HG03135 (cell line): ENCODE measurements around the gene ESPNL.
"Not testable (repeated sequence)": the region's sequence is repeated elsewhere in the genome, so short reads cannot be mapped to it uniquely, and the experiment has no call there.

Source experiments
- ATAC-seq: cut with Tn5 transposase; IDR thresholded peaks from one replicate; pipeline ENCODE4 v1.9.1; 2021; ENCODE audit warnings: mild to moderate bottlenecking, moderate library complexity; ENCODE audit not compliant: unreplicated experiment

ESPNL gene

DNA sequence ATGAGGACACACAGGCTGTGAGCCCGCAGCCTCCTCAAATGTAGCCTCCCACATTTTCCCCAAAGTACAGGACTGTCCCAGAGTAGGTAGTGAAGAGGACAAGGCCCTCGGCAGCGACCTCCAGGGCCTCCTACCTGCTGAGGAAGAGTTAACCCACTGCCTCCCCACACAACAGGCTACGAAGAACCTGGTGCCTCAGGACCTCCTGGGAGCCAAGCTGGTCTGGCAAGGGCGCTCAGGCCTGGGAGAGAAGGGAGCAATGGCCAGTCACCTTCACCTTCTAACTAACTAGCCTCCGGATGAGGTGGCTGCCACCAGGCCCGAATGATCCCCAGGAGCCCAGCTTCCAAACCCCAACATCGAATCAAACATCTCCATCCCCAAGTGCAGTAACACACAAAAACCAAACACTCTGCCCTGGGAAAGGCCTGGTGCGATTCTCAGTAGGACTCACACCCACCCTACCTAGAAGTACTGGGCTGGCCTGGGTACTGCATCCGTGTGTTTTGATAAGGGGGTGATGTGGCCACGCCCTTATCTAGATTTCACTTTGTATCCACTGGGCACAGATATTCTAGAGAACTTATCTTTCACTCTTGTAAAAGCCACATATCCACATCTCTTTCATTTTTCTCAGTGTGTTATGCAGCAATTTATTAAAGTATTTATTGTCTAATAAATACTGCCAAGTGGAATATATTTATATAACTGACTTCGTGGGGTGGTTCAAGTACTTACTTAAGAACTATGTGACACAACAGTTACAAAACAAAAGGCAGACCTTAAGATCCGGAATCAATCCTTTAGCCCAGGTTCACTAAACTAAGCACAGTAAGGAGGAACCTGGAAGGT lies 68.3 kb downstream of the ESPNL start:
- no peak for ATAC-seq

DNA sequence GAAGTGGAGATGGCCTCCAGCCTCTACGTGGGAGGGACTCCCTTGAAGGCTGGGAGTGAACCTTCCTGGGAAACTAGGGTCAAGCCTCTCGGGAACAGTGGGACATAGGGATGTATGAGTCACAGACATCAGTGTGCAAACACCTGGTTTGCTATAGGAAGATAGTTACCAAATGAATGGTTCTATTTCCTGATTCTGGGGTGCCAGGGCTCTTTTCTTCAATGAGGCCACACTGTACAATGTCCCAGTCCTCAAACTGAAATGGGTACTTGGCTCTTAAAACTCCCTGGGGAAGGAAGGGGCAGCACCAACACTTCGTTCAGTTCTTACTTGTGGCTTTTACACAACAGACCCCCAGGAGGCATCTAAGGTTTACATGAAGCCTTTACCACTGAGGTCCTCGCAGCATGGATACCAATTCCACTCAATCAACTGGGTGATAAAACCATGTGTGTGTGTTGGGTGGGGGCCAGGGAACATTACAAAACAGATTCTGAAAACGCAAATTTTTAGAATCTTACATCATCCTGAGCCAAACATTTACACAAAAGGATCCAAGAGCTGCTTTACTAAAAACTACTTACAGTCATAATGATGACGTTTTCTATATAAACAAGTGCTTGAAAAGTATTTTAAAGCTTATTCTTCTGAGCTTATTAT lies 69.0 kb downstream of the ESPNL start:
- no peak for ATAC-seq

DNA sequence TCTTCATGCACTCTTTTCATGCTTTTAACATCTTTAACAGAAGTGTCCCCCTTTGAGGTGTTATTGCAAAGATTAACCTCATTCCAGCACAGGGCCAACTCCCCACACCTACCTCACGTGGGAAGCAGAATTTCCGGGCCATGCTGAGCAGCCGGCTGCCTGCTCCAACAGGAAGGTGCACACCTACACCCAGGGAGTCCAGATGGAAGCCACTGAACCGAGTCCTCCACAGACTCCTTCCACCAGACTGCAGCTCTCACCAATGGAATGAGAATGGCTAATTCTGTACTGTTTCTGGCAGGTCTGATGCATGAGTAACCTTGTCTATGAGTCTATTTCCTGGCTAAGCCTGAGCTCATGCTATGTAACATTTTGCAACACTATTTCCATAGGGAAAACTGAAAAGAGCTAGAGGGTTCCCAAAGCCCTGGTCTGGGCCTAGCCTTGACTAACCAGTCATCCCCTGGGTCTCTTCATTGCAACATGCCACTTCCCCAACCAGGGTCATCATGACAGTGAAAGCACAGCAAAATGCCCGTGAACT lies 69.6 kb downstream of the ESPNL start:
- no peak for ATAC-seq

DNA sequence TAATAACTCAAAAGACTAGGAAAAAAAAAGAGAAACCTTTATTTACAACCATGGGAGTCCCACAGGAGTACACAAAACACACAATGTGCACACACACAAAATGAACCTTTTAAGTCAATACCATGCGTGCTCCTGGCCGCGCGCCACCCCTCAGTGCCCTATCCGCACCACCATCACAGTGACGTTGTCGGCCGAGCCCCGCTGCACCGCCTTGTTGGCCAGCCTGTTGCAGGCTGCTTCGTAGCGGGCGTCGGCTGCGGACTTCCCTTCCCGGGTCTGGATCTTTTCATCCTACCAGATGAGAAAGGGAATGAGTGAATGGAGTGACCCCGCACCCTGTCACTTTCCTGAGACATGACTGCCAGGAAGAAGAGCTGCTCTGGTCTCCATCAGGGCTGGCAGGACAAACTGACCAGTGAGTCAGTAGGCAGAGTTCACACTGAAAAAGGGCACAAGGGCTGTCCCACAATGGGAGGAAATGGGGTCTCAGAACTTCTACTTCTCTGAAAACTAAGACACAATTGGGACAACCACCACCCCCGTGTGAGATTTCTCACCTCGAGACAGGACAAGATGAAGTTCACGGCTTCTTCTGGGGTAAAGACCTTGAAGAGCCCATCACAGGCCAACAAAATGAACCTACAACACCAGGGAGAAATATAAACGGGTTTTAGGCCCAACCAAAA lies 70.4 kb downstream of the ESPNL start:
- ATAC-seq = no peak

DNA sequence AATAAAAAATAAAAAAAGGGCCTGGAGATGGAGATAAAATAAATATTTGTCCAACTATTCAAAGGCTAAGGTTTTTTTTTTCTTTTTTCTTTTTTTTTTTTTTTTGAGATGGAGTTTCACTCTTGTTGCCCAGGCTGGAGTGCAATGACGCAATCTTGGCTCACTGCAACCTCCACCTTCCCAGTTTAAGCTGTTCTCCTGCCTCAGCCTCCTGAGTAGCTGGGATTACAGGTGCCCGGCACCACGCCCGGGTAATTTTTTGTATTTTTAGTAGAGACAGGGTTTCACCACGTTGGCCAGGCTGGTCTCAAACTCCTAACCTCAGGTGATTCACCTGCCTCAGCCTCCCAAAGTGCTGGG lies 70.9 kb downstream of the ESPNL start:
- not testable (repeated sequence) for ATAC-seq

DNA sequence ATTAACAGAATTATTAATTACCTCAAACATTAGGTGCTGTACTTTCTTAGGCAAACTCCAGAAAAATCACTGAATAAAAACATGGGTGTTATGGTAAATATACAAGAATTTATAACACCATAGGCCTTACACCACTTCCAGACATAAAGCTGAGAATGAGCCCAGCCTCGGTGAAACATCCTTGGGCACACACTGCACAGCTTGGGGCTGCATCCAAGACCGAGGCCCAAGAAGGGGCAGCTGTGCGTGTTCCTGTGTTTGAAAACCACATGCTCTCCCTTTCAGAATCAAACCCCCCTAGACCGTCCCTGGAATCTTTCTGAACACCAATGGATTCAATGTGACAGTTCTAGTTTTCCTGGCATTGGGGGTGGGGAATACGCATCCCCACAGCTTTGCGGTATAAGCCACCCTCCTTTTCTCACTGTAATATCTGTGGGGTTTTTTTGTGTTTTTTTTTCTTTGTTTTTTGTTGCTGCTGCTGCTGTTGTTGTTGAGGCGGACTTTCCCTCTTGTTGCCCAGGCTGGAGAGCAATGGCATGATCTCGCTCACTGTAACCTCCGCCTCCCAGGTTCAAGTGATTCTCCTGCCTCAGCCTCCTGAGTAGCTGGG lies 71.5 kb downstream of the ESPNL start:
- ATAC-seq = no peak

DNA sequence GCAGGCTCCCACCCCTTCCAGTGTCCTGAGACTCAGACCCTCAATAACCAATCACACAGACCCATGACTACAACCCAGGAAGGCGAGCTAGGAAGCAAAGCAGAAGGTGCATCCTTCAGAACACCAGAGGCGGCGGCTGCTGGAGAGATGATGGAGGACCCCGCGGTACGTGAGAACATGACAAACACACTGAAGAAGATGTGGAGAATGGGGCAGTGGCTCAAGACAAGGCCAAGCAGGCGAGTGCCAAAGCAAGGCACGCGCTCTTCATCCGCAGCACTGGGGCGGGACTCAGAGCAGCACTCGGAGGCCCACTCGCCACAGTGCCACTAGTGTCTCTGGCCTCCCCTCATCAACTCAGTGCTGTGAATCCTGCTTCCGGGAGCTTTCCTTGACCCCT lies 72.3 kb downstream of the ESPNL start:
- no peak for ATAC-seq

DNA sequence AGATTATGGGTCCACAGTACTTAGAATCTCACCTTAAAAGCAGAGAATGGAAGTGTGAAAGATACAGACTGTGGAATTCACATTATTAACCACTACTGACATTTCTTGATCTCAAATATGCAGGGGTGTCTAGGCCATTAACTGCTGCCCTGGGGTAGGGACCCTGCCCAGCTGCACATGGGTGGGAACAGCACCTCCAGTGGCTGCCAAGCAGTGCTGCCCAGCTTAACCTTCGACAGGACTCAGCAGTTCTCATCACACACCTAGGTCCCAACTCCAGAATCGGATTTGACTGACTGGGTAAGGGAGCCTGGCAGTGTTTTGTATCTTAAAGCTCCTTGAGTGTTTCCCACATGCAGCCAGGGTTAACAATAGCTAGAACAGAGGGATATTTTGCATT lies 73.6 kb downstream of the ESPNL start:
- ATAC-seq = no peak

DNA sequence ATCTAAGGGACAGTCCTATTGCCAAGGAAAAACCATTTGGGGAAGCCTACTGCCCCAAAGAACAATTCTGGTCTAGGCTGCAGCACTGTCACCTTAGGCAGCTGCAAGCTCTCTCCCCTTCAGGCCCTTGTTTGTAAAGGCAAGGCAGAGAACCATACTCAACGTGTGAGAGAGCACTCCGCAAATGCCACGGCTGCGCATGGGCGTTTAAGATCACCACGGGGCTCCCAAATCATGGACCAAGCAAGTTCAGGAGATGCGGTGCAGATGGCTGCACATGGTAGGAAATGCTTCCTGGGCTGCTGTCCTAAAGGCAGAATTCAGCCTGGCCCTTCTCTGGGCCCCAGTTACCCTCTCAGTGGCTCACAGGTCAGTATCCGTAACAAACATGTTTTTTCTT lies 74.2 kb downstream of the ESPNL start:
- no peak for ATAC-seq

DNA sequence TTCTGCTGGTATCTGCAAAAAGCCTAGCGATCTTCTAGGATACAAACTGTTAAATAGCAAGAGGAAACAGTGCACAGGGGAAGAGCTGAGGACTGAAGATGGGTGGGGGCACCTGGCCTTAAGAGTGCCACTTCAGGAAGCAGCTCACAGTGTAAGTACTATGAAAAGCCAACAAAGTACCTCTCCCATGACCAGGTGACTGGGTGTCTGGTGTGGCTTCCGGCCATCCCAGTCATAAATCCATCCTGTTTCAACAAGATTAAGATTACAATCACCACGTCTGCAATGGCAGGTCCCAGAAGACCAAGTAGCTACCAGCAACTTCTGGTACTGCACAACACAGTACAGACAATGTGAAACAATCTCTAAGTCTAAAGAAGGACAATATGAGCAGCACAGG lies 74.6 kb downstream of the ESPNL start:
- no peak for ATAC-seq

DNA sequence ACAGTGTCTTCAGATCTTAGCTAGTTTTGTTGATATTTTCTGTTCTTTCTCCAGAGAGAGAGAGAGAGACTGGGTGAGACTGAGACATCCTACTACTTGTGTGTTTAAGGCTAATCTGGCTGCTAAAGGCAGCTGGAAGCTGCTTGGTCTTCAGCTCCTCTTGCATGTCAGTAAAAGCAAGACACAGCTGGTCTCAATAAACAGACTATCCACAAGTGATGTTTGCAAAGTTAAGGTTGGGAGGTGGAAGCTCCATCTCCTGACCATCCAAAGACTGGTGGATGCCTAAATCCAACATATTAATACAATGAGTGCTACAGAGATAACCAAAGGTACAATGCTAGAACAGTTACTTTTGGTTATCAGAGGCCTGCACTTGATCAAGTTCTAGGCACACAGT lies 76.5 kb downstream of the ESPNL start:
- no peak for ATAC-seq

DNA sequence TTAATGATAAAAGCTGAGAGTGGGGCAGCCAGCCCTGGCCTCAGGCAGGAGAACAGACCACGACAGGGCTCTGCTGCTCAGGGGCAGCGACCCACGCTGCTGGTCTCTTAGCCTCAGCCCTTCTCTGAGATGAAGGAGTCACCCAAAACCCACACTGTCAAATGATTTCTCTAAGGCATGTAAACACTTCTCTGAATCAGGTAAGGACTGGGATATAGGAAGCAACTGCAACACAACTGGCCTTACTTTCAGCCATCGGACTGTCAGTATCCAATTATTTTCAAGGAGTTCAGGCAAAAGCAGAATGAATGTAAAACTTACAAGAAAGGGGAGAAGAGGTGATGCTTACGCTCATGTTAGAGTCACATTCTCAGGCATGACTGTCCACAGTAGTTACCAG lies 80.4 kb downstream of the ESPNL start:
- no peak for ATAC-seq

DNA sequence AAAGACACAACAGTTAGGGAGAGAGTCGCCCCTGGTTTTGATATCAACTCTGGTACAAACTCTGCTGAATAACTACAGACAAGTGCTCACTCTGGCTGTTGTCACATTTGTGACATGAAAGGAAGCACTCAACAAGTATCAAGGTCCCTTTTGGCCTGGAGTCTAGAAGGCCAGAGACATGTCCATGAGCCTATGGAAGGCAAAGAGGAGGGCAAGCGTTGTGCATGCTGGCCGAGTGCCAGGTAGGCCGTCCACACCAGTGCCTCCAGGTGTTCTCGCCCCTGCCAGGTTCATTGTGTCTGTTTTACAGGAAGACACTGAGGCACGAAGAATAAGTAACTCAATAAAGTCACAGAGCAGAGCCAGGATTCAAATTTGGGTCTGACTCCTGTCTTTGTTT lies 82.2 kb downstream of the ESPNL start:
- ATAC-seq = no peak
